ENCODE measurements around the gene GNAQ.

The GNAQ gene

GRCh38 chr9:77809552-77809951, 222.1 kb downstream of the GNAQ start:
- H3K4me3 ChIP-seq (ENCODE audit: low read depth, low read length): no peak overlapping the region
- no peak for TF ChIP-seq CTCF (IDR thresholded peaks at IDR 0.05; ENCODE audit: insufficient read depth, low read length, missing control alignments)
- ChIA-PET POLR2A (no interaction called here), CTCF (interaction anchor here (1.2 to 1.6 kb wide), 2 partner anchors 32 to 376 kb away, joined by 3 to 5 read pairs; no protein-coding TSS in a partner anchor)
- no peak for DNase-seq (ENCODE audit: low read depth, low spot score)

DNA sequence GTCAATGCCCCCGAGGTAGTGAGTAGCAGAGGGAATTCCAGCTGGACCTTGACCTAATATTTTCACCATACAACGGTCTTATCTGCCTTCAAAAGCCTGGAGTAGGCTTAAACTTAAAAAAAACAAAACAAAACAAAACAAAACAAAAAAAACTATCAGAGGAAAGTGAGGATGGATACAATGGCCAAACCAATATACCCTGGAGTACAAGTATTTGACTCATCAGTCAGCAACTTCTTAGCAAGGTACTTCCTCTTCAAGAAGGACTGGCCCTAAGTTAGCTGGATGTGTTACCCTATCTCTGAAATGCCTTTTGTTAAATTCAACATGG, 222.9 kb downstream of the GNAQ start:
- ChIA-PET POLR2A (no interaction called here), CTCF (interaction anchor here (0.7 kb wide), 1 partner anchor 227 kb away, joined by 3 read pairs; no protein-coding TSS in a partner anchor)
- H3K4me3 ChIP-seq (ENCODE audit: low read depth, low read length): no peak overlapping the region
- no peak for TF ChIP-seq CTCF (IDR thresholded peaks at IDR 0.05; ENCODE audit: insufficient read depth, low read length, missing control alignments)
- DNase-seq (ENCODE audit: low read depth, low spot score): no peak

GRCh38 chr9:77807846-77808750, 223.5 kb downstream of the GNAQ start:
- ChIA-PET POLR2A (no interaction called here), CTCF (interaction anchor here (0.7 to 2.9 kb wide), 3 partner anchors 227 to 351 kb away, joined by 3 to 11 read pairs (median 7); no protein-coding TSS in a partner anchor)
- no peak for TF ChIP-seq CTCF (IDR thresholded peaks at IDR 0.05; ENCODE audit: insufficient read depth, low read length, missing control alignments)
- DNase-seq (ENCODE audit: low read depth, low spot score): no peak
- no peak overlapping the region for H3K4me3 ChIP-seq (ENCODE audit: low read depth, low read length)

GRCh38 chr9:77807281-77807683, 224.3 kb downstream of the GNAQ start:
- POLR2A ChIA-PET: no interaction called here
- peak; percentile 89 for DNase-seq (ENCODE audit: low read depth, low spot score)
- TF ChIP-seq CTCF (IDR thresholded peaks at IDR 0.05; ENCODE audit: insufficient read depth, low read length, missing control alignments): no peak
- no peak overlapping the region for H3K4me3 ChIP-seq (ENCODE audit: low read depth, low read length)
- CTCF ChIA-PET: interaction anchor here (1.0 to 2.9 kb wide), 3 partner anchors 9 to 350 kb away, joined by 3 to 11 read pairs (median 7); no protein-coding TSS in a partner anchor

DNA sequence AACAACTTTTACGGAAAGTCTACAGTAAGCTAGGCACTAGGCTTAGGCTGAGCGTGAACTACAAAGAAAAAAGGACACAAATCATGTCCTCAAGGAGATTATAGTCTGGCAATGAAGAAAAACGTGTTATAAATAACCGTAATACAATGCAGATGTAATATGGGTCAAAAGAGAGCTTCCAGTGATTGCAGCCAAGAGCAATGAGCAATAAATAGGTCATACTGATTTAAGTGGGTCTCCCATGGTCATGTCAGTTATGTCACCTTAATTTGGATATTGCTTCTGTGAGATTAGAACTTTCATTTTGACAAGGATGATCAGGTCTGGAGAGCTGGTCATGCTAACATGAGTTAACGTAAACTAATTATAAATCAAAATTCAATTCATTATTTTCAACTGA, 224.9 kb downstream of the GNAQ start:
- no peak overlapping the region for H3K4me3 ChIP-seq (ENCODE audit: low read depth, low read length)
- ChIA-PET CTCF (interaction anchor here (1.0 to 2.9 kb wide), 4 partner anchors 8 to 349 kb away, joined by 3 to 11 read pairs (median 5); no protein-coding TSS in a partner anchor), POLR2A (no interaction called here)
- TF ChIP-seq CTCF (IDR thresholded peaks at IDR 0.05; ENCODE audit: insufficient read depth, low read length, missing control alignments): no peak
- no peak for DNase-seq (ENCODE audit: low read depth, low spot score)

- ChIA-PET CTCF (interaction anchor here (1.2 to 2.9 kb wide), 2 partner anchors 15 to 230 kb away, joined by 3 to 11 read pairs; no protein-coding TSS in a partner anchor), POLR2A (no interaction called here)
- no peak overlapping the region for H3K4me3 ChIP-seq (ENCODE audit: low read depth, low read length)
- no peak for TF ChIP-seq CTCF (IDR thresholded peaks at IDR 0.05; ENCODE audit: insufficient read depth, low read length, missing control alignments)
- no peak for DNase-seq (ENCODE audit: low read depth, low spot score)
These were observed 225.8 kb downstream of the GNAQ start for GRCh38 chr9:77805810-77806209.

All from AG04449 (cell line).